ENCODE results near the gene ARRDC1.

The ARRDC1 gene

DNA sequence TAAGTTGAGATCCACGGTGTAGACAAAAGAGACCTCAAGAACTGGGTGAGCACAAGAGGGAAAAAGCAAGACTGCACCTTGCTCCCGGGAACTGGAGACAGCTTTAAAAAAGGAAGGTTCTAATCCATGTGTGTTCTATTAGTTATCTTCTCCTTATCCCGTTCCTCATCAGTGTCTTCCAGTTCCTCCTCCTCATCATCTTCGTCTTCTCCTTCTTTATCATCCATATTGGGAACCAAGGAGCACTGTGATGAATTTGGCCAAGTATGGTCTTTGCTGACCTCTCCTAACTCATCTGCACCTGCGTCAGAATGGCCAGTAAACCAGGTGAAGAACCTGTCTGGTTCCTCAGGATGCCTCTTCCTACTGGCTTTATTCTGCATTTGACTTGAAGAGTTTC is 35.4 kb downstream of the ARRDC1 start:
- no peak for DNase-seq (ENCODE audit: low read depth)
- H3K4me3 ChIP-seq (ENCODE audit: low read depth, low read length), result no peak overlapping the region
- TF ChIP-seq, protein P1, sequence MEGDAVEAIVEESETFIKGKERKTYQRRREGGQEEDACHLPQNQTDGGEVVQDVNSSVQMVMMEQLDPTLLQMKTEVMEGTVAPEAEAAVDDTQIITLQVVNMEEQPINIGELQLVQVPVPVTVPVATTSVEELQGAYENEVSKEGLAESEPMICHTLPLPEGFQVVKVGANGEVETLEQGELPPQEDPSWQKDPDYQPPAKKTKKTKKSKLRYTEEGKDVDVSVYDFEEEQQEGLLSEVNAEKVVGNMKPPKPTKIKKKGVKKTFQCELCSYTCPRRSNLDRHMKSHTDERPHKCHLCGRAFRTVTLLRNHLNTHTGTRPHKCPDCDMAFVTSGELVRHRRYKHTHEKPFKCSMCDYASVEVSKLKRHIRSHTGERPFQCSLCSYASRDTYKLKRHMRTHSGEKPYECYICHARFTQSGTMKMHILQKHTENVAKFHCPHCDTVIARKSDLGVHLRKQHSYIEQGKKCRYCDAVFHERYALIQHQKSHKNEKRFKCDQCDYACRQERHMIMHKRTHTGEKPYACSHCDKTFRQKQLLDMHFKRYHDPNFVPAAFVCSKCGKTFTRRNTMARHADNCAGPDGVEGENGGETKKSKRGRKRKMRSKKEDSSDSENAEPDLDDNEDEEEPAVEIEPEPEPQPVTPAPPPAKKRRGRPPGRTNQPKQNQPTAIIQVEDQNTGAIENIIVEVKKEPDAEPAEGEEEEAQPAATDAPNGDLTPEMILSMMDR (IDR thresholded peaks at IDR 0.05; ENCODE audit: low read depth, low read length, missing control alignments), result no peak

DNA sequence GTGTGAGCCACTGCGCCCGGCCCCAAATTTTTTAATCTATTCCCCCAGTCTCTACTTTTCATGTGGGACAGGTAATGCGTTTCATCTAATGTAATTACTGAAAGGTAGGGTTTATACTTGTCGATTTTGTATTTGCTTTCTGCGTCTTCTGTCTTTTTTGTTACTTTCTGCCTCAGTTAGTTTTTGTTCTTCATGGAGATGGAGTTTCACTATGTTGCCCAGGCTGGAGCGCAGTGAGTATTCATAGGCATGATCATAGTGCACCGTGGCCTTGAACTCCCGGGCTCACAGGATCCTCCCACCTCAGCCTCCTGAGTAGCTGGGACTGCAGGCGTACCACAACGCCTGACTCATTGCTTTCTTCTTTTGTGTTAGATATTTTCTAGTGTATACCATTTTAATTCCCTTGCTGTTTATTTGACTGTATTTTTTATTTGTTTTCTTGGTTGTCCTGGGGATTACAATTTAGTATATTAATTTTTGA is 36.7 kb downstream of the ARRDC1 start:
- H3K4me3 ChIP-seq (ENCODE audit: low read depth, low read length), result no peak overlapping the region
- DNase-seq (ENCODE audit: low read depth), result no peak
- TF ChIP-seq, protein P1 (IDR thresholded peaks at IDR 0.05; ENCODE audit: low read depth, low read length, missing control alignments), result no peak

DNA sequence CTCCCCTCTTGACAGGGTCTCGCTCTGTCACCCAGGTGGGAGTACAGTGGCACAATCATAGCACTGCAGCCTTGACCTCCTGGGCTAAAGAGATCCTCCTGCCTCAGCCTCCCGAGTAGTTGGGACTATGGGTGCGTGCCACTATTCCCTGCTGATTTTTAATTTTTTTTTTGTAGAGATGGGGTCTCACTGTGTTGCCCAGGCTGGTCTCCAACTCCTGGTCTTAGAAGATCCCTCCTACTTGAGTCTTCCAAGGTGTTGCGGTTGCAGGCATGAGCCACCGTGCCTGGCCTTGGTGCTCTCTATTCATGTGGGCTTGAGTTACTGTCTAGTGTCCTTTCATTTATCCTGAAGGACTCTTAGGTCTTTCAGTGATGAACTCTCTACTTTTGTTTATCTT is 37.4 kb downstream of the ARRDC1 start:
- H3K4me3 ChIP-seq (ENCODE audit: low read depth, low read length), result no peak overlapping the region
- TF ChIP-seq, protein P1 (IDR thresholded peaks at IDR 0.05; ENCODE audit: low read depth, low read length, missing control alignments), result no peak
- no peak for DNase-seq (ENCODE audit: low read depth)

DNA sequence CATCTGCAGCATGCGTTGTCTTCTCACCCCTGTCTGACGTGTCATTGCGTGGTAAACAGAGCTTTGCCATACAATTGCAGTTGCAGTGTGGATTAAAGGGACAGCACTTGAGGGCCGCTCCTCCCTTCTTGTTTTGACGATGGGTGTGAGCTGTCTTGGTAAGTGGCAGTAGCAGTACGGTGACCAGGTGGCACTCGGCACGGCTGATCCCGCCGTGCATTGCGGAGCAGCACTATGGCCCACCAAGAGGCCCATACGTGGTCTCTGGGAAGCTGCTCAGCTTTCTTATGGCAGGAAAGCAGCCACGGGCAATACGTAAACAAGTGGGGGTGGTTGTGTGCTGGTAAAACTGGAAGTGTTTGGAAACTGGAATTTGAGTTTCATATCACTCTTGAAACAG is 38.4 kb downstream of the ARRDC1 start:
- DNase-seq (ENCODE audit: low read depth), result no peak
- TF ChIP-seq, protein P1 (IDR thresholded peaks at IDR 0.05; ENCODE audit: low read depth, low read length, missing control alignments), result no peak
- no peak overlapping the region for H3K4me3 ChIP-seq (ENCODE audit: low read depth, low read length)

DNA sequence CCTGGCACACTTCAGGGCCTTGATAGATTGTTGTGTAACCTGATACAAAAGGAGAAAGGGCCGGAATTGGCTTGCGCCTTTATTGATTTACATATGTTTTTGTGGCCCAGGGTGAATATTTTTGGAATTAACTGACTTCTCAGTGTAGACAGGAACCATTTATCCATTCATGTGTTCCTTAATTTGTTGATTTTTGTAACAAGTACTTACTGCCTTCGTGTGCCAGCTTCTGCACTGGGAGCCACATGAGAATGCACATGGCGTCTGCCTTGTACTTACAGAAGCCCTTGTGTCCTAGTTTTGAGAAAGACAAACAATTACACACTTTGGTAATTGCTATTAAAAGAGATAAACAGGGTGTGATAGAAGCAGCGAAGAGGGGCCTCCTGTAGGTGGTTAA is 39.7 kb downstream of the ARRDC1 start:
- no peak overlapping the region for H3K4me3 ChIP-seq (ENCODE audit: low read depth, low read length)
- DNase-seq (ENCODE audit: low read depth), result no peak
- TF ChIP-seq, protein P1 (IDR thresholded peaks at IDR 0.05; ENCODE audit: low read depth, low read length, missing control alignments), result no peak

DNA sequence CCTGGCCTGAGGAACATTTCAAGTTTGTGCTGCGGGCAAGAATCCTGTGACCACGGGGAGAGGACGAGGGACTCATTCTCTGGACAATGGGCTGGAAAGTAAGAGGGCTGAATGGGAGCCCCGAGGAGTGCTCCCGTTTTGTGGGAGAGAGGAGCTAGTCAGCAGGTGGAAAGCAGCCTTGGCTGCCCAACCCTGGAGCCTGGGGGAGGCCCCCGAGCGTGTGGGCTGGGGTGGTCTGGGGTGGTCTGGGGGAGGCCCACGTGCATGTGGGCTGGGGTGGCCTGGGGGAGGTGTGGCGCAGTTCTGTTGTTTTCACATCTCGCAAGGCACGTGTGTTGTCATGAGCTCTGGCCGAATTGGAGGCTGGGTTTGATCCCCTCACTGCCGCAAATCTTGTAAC is 40.9 kb downstream of the ARRDC1 start:
- DNase-seq (ENCODE audit: low read depth), result no peak
- no peak overlapping the region for H3K4me3 ChIP-seq (ENCODE audit: low read depth, low read length)
- TF ChIP-seq, protein P1 (IDR thresholded peaks at IDR 0.05; ENCODE audit: low read depth, low read length, missing control alignments), result no peak

DNA sequence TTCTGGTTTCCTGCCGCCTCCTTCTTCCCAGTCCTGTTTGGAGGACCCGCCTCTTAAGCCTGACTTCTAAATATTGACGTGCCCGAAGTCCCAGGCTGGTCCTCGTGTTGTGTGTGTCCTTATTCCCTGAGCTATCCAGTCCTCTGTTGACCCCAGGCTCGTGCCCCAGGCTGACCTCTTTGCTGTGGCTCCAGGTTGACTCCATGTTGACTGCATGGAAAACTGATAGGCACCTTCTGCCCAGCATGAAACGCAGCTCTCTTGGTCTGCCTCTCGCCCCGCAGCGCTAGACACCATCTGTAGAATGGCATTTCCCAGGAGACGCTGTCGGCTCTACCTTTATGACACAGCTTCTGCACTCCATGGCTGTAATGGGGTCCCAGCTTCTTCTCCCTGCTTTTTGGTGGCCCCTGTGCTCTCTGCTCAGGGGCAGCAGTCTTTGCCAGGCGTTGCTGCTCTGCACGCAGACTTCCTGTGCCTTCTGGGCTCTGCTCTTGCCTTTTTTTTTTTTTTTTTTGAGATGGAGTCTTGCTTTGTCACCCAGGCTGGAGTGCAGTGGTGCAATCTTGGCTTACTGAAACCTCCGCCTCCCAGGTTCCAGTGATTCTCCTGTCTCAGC is 41.7 kb downstream of the ARRDC1 start:
- no peak overlapping the region for H3K4me3 ChIP-seq (ENCODE audit: low read depth, low read length)
- TF ChIP-seq, protein P1 (IDR thresholded peaks at IDR 0.05; ENCODE audit: low read depth, low read length, missing control alignments), result no peak
- no peak for DNase-seq (ENCODE audit: low read depth)

Data from GM12864 (cell line).